MCF 10A (cell line): ENCODE data around the gene TMEM238. TPM values are rescaled to one million over a fixed set of nuclear protein-coding genes. Genes with fewer than 3 reads are reported as not detected.

Experiments
- BruUV-seq: library from RNA; stranded (reverse); fragments of 400-500 nt; replicated peaks from 2 replicates; lab custom pipeline; 2021; lab: Mats Ljungman, UMichigan
- CTCF ChIA-PET: fragments of 300-600 bp; sonication (Branson Sonifier 250); formaldehyde crosslinking; extraction: SDS; loops from one replicate; lab custom pipeline; 2021; ENCODE audit warnings: antibody characterized with exemption, inconsistent platforms; lab: Yijun Ruan, JAX
- POLR2A ChIA-PET: fragments of 300-600, 350-650 bp; sonication (Branson Sonifier 250); formaldehyde crosslinking; extraction: SDS; loops from one replicate; lab custom pipeline; 2020; ENCODE audit warnings: antibody characterized with exemption, inconsistent platforms; lab: Yijun Ruan, JAX
- DNase-seq: peaks from one replicate; pipeline ENCODE4 v3.0.0-alpha.2; 2018; ENCODE audit not compliant: unreplicated experiment
- H3K27ac Mint-ChIP-seq: one replicate; pipeline ENCODE4 v1.8.0; 2022; ENCODE audit warnings: mild to moderate bottlenecking, low read depth, mixed read lengths; ENCODE audit not compliant: unreplicated experiment
- H3K27me3 Mint-ChIP-seq: one replicate; pipeline ENCODE4 v1.8.0; 2022; ENCODE audit warnings: mixed read lengths; ENCODE audit not compliant: insufficient read depth, unreplicated experiment
- H3K36me3 Mint-ChIP-seq: one replicate; pipeline ENCODE4 v1.8.0; 2022; ENCODE audit warnings: mild to moderate bottlenecking, moderate library complexity, mixed read lengths; ENCODE audit not compliant: insufficient read depth, unreplicated experiment
- H3K4me1 Mint-ChIP-seq: one replicate; pipeline ENCODE4 v1.8.0; 2022; ENCODE audit warnings: mixed read lengths; ENCODE audit not compliant: insufficient read depth, unreplicated experiment
- H3K4me3 Mint-ChIP-seq: one replicate; pipeline ENCODE4 v1.8.0; 2022; ENCODE audit warnings: mild to moderate bottlenecking, moderate library complexity, mixed read lengths; ENCODE audit not compliant: unreplicated experiment
- H3K9me3 Mint-ChIP-seq: one replicate; pipeline ENCODE4 v1.8.0; 2022; ENCODE audit warnings: mixed read lengths; ENCODE audit not compliant: unreplicated experiment
- CTCF ChIP-seq: fragments of 200-600 bp; IDR thresholded peaks from one replicate; pipeline ENCODE4 v1.8.0; 2022; ENCODE audit warnings: antibody characterized with exemption, mild to moderate bottlenecking; ENCODE audit not compliant: unreplicated experiment
- intact Hi-C: fragments of 100-400 bp; cut with micrococcal nuclease; formaldehyde crosslinking; loops from 2 replicates; pipeline ENCODE4 v1.14.1; 2022
- total RNA-seq: library from RNA; stranded (reverse); gene quantifications from 2 replicates; pipeline ENCODE4 v1.2.3, GENCODE V29; 2022

Gene TMEM238
- total RNA-seq, 1 experiment from 2014 or later, result 14.9 TPM

GRCh38 chr19:55352549-55353145 lies 31.4 kb downstream of the TMEM238 start:
- no TSS peak for BruUV-seq
- peaks cover 11% of the 10 kb centered on the region for H3K27me3 Mint-ChIP-seq
- no peak for DNase-seq
- H3K27ac Mint-ChIP-seq, result no peak overlapping the region
- peaks cover 19% of the 10 kb centered on the region for H3K4me1 Mint-ChIP-seq
- no peak for TF ChIP-seq CTCF
- H3K4me3 Mint-ChIP-seq, result peak overlapping the region; percentile 70
- intact Hi-C loops, result loop anchor here (2.0 kb wide), 1 partner anchor 14 kb away; the partner anchor contains the start of gene KMT5C
- H3K36me3 Mint-ChIP-seq, result peaks cover 7% of the 10 kb centered on the region
- H3K9me3 Mint-ChIP-seq, result no peaks in the 10 kb centered on the region
- CTCF ChIA-PET, result interaction anchor here (0.6 to 2.2 kb wide), 4 partner anchors 14 to 60 kb away, joined by 3 to 9 read pairs (median 5); no protein-coding TSS in a partner anchor
- POLR2A ChIA-PET, result interaction anchor here (0.5 to 1.2 kb wide), 4 partner anchors 14 to 853 kb away, joined by 3 to 7 read pairs (median 3); partner anchors contain the start of genes KMT5C and NAT14

GRCh38 chr19:55352040-55352439 lies 32.1 kb downstream of the TMEM238 start:
- Mint-ChIP-seq H3K4me1 (peaks cover 19% of the 10 kb centered on the region), H3K27me3 (peaks cover 5% of the 10 kb centered on the region), H3K36me3 (peaks cover 9% of the 10 kb centered on the region), H3K9me3 (no peaks in the 10 kb centered on the region), H3K4me3 (no peak overlapping the region), H3K27ac (no peak overlapping the region)
- intact Hi-C loops, result loop anchor here (2.0 kb wide), 1 partner anchor 13 kb away; the partner anchor contains the start of gene KMT5C
- peak; percentile 68 for DNase-seq
- ChIA-PET CTCF (interaction anchor here (0.7 to 2.2 kb wide), 3 partner anchors 14 to 60 kb away, joined by 4 to 9 read pairs (median 6); no protein-coding TSS in a partner anchor), POLR2A (interaction anchor here (0.6 to 1.2 kb wide), 4 partner anchors 13 to 133 kb away, joined by 3 to 7 read pairs (median 3); partner anchors contain the start of genes IL11, KMT5C and NAT14)
- no TSS peak for BruUV-seq
- TF ChIP-seq CTCF, result no peak

- no peak for DNase-seq
- no TSS peak for BruUV-seq
- H3K9me3 Mint-ChIP-seq, result no peaks in the 10 kb centered on the region
- peaks cover 13% of the 10 kb centered on the region for H3K36me3 Mint-ChIP-seq
- no peak for TF ChIP-seq CTCF
- intact Hi-C loops, result no loop called here
- no peaks in the 10 kb centered on the region for H3K27me3 Mint-ChIP-seq
- no peak overlapping the region for H3K27ac Mint-ChIP-seq
- no peak overlapping the region for H3K4me3 Mint-ChIP-seq
- POLR2A ChIA-PET, result interaction anchor here (0.7 to 0.9 kb wide), 3 partner anchors 18 to 307 kb away, joined by 3 to 4 read pairs (median 4); no protein-coding TSS in a partner anchor
- CTCF ChIA-PET, result interaction anchor here (0.8 to 1.8 kb wide), 4 partner anchors 12 to 153 kb away, joined by 3 to 5 read pairs (median 5); no protein-coding TSS in a partner anchor
- peaks cover 19% of the 10 kb centered on the region for H3K4me1 Mint-ChIP-seq
These were observed 33.3 kb downstream of the TMEM238 start for GRCh38 chr19:55350620-55351315.
